ENCODE measurements around the gene EIF5A2. TPM values are rescaled to one million over a fixed set of nuclear protein-coding genes. Genes with fewer than 3 reads are reported as not detected.

The EIF5A2 gene
- 6.2 TPM for total RNA-seq
- 2.9 TPM for polyA plus RNA-seq
- long read RNA-seq, donor 1, full-length matches to known transcripts: 1 of 1 reads
- long read RNA-seq, donor 1, partial matches to known transcripts: 0 of 1 reads
- long read RNA-seq, donor 1, other reads (novel, unspliced or antisense): 0 of 1 reads
- long read RNA-seq, donor 2: 0 reads
- long read RNA-seq, donor 3, full-length matches to known transcripts: 9 of 9 reads
- long read RNA-seq, donor 3, partial matches to known transcripts: 0 of 9 reads
- long read RNA-seq, donor 3, other reads (novel, unspliced or antisense): 0 of 9 reads
- long read RNA-seq, donor 4, full-length matches to known transcripts: 1 of 1 reads
- long read RNA-seq, donor 4, partial matches to known transcripts: 0 of 1 reads
- long read RNA-seq, donor 4, other reads (novel, unspliced or antisense): 0 of 1 reads
- long read RNA-seq, donor 5, full-length matches to known transcripts: 7 of 7 reads
- long read RNA-seq, donor 5, partial matches to known transcripts: 0 of 7 reads
- long read RNA-seq, donor 5, other reads (novel, unspliced or antisense): 0 of 7 reads
- long read RNA-seq, donor 6, full-length matches to known transcripts: 4 of 4 reads
- long read RNA-seq, donor 6, partial matches to known transcripts: 0 of 4 reads
- long read RNA-seq, donor 6, other reads (novel, unspliced or antisense): 0 of 4 reads
- long read RNA-seq, donor 7, full-length matches to known transcripts: 5 of 5 reads
- long read RNA-seq, donor 7, partial matches to known transcripts: 0 of 5 reads
- long read RNA-seq, donor 7, other reads (novel, unspliced or antisense): 0 of 5 reads
- long read RNA-seq, donor 8, full-length matches to known transcripts: 4 of 4 reads
- long read RNA-seq, donor 8, partial matches to known transcripts: 0 of 4 reads
- long read RNA-seq, donor 8, other reads (novel, unspliced or antisense): 0 of 4 reads
- long read RNA-seq, donor 9, full-length matches to known transcripts: 1 of 1 reads
- long read RNA-seq, donor 9, partial matches to known transcripts: 0 of 1 reads
- long read RNA-seq, donor 9, other reads (novel, unspliced or antisense): 0 of 1 reads
- long read RNA-seq, donor 10, full-length matches to known transcripts: 1 of 1 reads
- long read RNA-seq, donor 10, partial matches to known transcripts: 0 of 1 reads
- long read RNA-seq, donor 10, other reads (novel, unspliced or antisense): 0 of 1 reads

DNA sequence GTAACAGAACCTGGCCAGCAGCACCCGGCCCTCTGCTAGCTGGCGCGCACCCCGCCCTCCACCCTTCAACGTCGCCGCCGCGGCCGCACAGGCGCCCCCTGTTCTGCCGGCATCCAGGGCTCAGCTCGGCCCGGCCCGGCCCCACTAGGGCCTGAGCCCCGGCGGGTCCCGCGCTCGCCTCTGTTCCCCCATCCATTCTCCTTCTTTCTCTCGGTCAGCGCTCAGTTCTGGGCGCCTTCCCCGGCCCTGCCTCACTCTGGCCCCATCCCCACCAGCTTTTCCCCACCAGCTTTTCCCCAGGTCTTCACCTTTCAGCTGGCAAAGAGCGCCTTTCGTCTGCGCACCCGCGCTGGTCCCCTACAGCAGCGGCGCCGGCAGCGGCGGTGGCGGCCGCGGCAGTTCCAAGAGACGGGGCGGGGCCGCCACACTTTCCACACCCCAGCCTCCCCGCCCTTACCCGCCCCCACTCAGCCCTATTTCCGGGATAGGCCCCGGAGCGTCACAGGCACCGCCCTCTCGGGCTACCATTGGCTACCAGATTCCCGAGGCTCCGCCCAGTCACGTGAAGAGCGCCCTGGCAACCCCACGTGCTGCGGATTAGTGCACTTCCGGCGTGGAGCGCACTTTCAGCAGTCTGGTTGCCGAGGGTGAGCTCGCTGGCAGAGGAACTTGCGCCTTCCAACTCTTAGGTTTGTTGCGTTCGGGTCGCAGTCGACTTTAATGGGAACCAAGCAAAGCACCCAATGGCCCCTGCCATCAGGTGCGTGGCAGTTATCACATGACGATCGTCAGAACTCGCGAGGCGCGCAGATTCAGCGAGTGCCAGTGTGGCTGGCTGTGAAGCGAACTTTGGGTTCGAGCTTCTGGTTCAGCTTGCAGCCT, at the start of gene EIF5A2:
Gene EIF5A2 (minus strand): TSS at position 403 of the 882 bp plus-strand sequence. CDS start 831 bp downstream, outside the sequence.
- Histone ChIP-seq H3K27ac (ENCODE audit: low read depth in 1 of 2, low read length in 1 of 2) (peak within 1 kb of the TSS; percentile 65 to 79), H3K36me3 (ENCODE audit: control insufficient read depth in 2 of 2, insufficient read depth in 2 of 2, low read length in 1 of 2) (no peaks in the 10 kb centered on the region)
- WGBS: 17% methylated on average over 73 of the region's 73 CpGs

DNA sequence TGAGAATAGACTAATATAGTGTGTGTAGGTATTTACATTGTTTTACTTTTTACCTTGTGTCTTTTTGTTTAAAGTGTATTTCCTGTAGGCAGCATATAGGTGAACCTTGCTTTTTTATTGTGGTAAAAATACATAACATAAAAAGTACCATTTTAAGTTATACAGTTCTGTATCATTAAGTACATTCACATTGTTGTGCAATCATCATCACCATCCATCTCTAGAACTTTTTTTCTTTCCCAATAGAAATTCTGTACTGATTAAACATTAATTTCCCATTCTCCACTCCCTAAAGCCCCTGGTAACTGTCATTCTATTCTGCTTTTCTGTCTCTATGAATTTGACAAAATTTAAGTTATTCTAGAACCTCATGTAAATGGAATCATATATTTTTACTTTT, 48.2 kb upstream of the EIF5A2 start:
- Histone ChIP-seq H3K9me3 (ENCODE audit: control insufficient read depth in 2 of 2, insufficient read depth in 1 of 2, low read length in 1 of 2) (no peaks in the 10 kb centered on the region), H3K4me3 (ENCODE audit: low read length in 2 of 2) (no peak overlapping the region), H3K4me1 (ENCODE audit: control insufficient read depth in 2 of 2, insufficient read depth in 2 of 2, low read length in 2 of 2) (no peaks in the 10 kb centered on the region), H3K36me3 (ENCODE audit: control insufficient read depth in 2 of 2, insufficient read depth in 2 of 2, low read length in 1 of 2) (no peaks in the 10 kb centered on the region), H3K27me3 (ENCODE audit: control insufficient read depth in 2 of 2, insufficient read depth in 1 of 2, low read length in 1 of 2) (no peaks in the 10 kb centered on the region), H3K27ac (ENCODE audit: low read depth in 1 of 2, low read length in 1 of 2) (no peak overlapping the region)
- DNase-seq (ENCODE audit: low read depth in 6 of 9, low spot score in 9 of 9): no peak

More for the DNA sequence above, at the start of gene EIF5A2:
- DNase-seq (ENCODE audit: low read depth in 6 of 9, low spot score in 9 of 9): peak; percentile 85 to 98 (median 95)
- H3K4me3 ChIP-seq (ENCODE audit: low read length in 2 of 2): peak within 1 kb of the TSS; percentile 65 to 78
- peaks cover 4 to 12% of the 10 kb centered on the region in 2 donors for H3K4me1 ChIP-seq (ENCODE audit: control insufficient read depth in 2 of 2, insufficient read depth in 2 of 2, low read length in 2 of 2)
- peaks cover 6 to 13% of the 10 kb centered on the region in 2 donors for H3K9me3 ChIP-seq (ENCODE audit: control insufficient read depth in 2 of 2, insufficient read depth in 1 of 2, low read length in 1 of 2)
- H3K27me3 ChIP-seq (ENCODE audit: control insufficient read depth in 2 of 2, insufficient read depth in 1 of 2, low read length in 1 of 2): peaks cover 0 to 5% of the 10 kb centered on the region in 2 donors

DNA sequence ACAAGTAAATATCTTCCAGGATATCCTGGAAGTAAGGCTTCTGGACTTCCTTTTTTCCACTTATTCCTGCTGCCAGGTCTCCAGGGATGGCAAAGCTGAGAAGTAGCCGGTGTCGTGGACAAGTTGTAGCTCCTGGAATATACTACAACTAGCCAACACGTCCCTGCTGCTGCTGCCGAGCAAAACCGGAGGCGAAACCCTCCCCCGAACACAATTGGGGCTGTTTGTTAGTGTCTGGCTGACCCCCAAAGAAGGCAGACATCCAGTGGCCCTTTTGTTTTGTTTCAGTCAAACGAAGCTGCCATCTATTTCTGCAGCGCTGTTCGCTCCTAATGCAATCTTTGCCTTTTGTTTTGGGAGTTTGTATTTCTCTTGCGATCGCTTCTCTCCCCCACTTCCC, 45.3 kb upstream of the EIF5A2 start:
- WGBS: 93% methylated on average over 12 of the region's 12 CpGs
- Histone ChIP-seq H3K36me3 (ENCODE audit: control insufficient read depth in 2 of 2, insufficient read depth in 2 of 2, low read length in 1 of 2) (no peaks in the 10 kb centered on the region), H3K27ac (ENCODE audit: low read depth in 1 of 2, low read length in 1 of 2) (no peak overlapping the region), H3K4me1 (ENCODE audit: control insufficient read depth in 2 of 2, insufficient read depth in 2 of 2, low read length in 2 of 2) (no peaks in the 10 kb centered on the region), H3K9me3 (ENCODE audit: control insufficient read depth in 2 of 2, insufficient read depth in 1 of 2, low read length in 1 of 2) (no peaks in the 10 kb centered on the region), H3K27me3 (ENCODE audit: control insufficient read depth in 2 of 2, insufficient read depth in 1 of 2, low read length in 1 of 2) (no peaks in the 10 kb centered on the region), H3K4me3 (ENCODE audit: low read length in 2 of 2) (no peak overlapping the region)
- DNase-seq (ENCODE audit: low read depth in 6 of 9, low spot score in 9 of 9): no peak

DNA sequence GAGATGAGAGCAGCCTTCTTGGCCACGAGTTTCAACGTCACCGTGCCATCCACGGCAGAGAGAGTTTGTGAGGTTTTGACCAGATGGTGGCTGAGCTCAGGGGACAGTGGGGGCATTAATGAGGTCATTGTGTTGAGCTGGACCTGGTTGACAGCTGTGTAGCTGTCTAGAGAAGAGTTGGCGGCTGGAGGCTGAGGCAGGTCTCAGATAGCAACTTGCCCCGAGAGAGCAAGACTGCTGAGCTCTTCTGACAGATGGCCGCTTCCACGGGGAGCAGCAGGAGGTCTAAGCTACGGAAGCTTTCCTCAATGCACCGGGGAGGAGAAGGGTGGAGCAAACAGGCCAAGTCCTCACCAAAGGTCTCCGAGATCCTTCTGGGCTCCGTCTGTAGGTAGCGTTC, 44.8 kb upstream of the EIF5A2 start:
- 94% methylated on average over 13 of the region's 13 CpGs for WGBS
- no peak for DNase-seq (ENCODE audit: low read depth in 6 of 9, low spot score in 9 of 9)
- Histone ChIP-seq H3K4me1 (ENCODE audit: control insufficient read depth in 2 of 2, insufficient read depth in 2 of 2, low read length in 2 of 2) (no peaks in the 10 kb centered on the region), H3K9me3 (ENCODE audit: control insufficient read depth in 2 of 2, insufficient read depth in 1 of 2, low read length in 1 of 2) (no peaks in the 10 kb centered on the region), H3K27ac (ENCODE audit: low read depth in 1 of 2, low read length in 1 of 2) (no peak overlapping the region), H3K4me3 (ENCODE audit: low read length in 2 of 2) (no peak overlapping the region), H3K36me3 (ENCODE audit: control insufficient read depth in 2 of 2, insufficient read depth in 2 of 2, low read length in 1 of 2) (no peaks in the 10 kb centered on the region), H3K27me3 (ENCODE audit: control insufficient read depth in 2 of 2, insufficient read depth in 1 of 2, low read length in 1 of 2) (no peaks in the 10 kb centered on the region)

DNA sequence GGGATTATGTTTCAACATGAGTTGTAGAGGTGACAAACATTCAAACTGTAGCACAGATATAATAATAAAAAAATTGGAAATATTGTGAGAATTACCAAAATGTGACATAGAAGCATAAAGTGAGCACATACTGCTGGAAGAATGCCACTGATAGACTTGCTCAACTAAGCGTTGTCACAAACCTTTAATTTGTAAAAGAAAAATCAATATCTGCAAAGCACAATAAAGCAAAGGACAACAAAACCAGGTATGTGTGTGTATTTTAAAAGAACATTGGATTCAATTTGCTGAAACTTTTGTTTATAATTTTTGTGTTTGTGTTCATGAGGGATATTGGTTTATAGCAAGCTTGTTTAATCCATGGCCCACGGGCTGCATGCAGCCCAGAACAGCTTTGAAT, 40.8 kb upstream of the EIF5A2 start:
- Histone ChIP-seq H3K4me1 (ENCODE audit: control insufficient read depth in 2 of 2, insufficient read depth in 2 of 2, low read length in 2 of 2) (no peaks in the 10 kb centered on the region), H3K9me3 (ENCODE audit: control insufficient read depth in 2 of 2, insufficient read depth in 1 of 2, low read length in 1 of 2) (peaks cover 2 to 9% of the 10 kb centered on the region in 2 donors), H3K27ac (ENCODE audit: low read depth in 1 of 2, low read length in 1 of 2) (no peak overlapping the region), H3K36me3 (ENCODE audit: control insufficient read depth in 2 of 2, insufficient read depth in 2 of 2, low read length in 1 of 2) (no peaks in the 10 kb centered on the region), H3K27me3 (ENCODE audit: control insufficient read depth in 2 of 2, insufficient read depth in 1 of 2, low read length in 1 of 2) (no peaks in the 10 kb centered on the region), H3K4me3 (ENCODE audit: low read length in 2 of 2) (no peak overlapping the region)
- no peak for DNase-seq (ENCODE audit: low read depth in 6 of 9, low spot score in 9 of 9)
- 95% methylated on average over 2 of the region's 2 CpGs for WGBS

DNA sequence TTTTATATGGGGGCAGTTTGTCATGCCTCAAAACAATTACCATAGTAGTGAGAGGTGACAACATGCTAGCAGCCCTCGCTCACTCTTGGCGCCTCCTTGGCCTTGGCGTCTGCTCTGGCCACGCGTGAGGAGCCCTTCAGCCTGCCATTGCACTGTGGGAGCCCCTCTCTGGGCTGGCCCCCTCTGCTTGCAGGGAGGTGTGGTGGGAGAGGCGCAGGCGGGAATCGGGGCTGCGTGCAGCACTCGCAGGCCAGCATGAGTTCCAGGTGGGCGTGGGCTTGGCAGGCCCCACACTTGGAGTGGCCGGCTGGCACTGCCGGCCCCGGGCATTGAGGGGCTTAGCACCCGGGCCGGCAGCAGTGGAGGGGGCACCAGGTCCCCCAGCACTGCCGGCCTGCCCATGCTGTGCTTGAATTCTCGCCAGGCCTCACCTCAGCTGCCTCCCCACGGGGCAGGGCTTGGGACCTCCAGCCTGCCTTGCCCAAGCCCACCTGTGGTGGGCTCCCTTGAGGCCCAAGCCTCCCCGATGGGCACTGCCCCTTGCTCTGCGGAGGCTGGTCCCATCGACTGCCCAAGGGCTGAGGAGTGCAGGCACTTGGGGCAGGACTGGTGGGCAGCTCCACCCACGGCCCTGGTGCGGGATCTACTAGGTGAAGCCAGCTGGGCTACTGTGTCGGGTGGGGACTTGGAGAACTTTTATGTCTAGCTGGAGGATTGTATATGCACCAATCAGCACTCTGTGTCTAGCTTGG, 38.8 kb upstream of the EIF5A2 start:
- no peaks in the 10 kb centered on the region for H3K36me3 ChIP-seq (ENCODE audit: control insufficient read depth in 2 of 2, insufficient read depth in 2 of 2, low read length in 1 of 2)
- 99% methylated on average over 25 of the region's 25 CpGs for WGBS
- H3K27me3 ChIP-seq (ENCODE audit: control insufficient read depth in 2 of 2, insufficient read depth in 1 of 2, low read length in 1 of 2): no peaks in the 10 kb centered on the region
- no peak overlapping the region for H3K27ac ChIP-seq (ENCODE audit: low read depth in 1 of 2, low read length in 1 of 2)
- H3K9me3 ChIP-seq (ENCODE audit: control insufficient read depth in 2 of 2, insufficient read depth in 1 of 2, low read length in 1 of 2): peaks cover 2 to 9% of the 10 kb centered on the region in 2 donors
- H3K4me1 ChIP-seq (ENCODE audit: control insufficient read depth in 2 of 2, insufficient read depth in 2 of 2, low read length in 2 of 2): no peaks in the 10 kb centered on the region
- DNase-seq (ENCODE audit: low read depth in 6 of 9, low spot score in 9 of 9): no peak
- no peak overlapping the region for H3K4me3 ChIP-seq (ENCODE audit: low read length in 2 of 2)

DNA sequence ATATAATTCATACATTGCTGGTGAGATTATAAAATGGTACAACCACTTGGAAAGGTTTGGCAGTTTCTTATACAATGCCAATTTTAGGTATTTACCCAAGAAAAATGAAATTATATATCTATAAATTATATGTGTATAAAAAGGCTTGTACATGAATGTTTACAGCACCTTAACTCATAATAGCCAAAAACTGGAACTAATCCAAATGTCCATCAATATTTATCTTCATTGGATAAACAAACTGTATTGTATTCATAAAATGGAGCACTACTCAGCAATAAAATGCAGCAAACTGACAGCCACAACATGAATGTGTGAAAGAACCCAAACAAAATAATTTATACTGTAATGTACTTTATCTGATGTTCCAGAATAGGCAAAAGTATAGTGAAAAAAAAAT, 33.6 kb upstream of the EIF5A2 start:
- Histone ChIP-seq H3K4me3 (ENCODE audit: low read length in 2 of 2) (no peak overlapping the region), H3K27ac (ENCODE audit: low read depth in 1 of 2, low read length in 1 of 2) (no peak overlapping the region), H3K27me3 (ENCODE audit: control insufficient read depth in 2 of 2, insufficient read depth in 1 of 2, low read length in 1 of 2) (no peaks in the 10 kb centered on the region), H3K36me3 (ENCODE audit: control insufficient read depth in 2 of 2, insufficient read depth in 2 of 2, low read length in 1 of 2) (no peaks in the 10 kb centered on the region), H3K4me1 (ENCODE audit: control insufficient read depth in 2 of 2, insufficient read depth in 2 of 2, low read length in 2 of 2) (no peaks in the 10 kb centered on the region), H3K9me3 (ENCODE audit: control insufficient read depth in 2 of 2, insufficient read depth in 1 of 2, low read length in 1 of 2) (peaks cover under 1 to 14% of the 10 kb centered on the region in 2 donors)
- no peak for DNase-seq (ENCODE audit: low read depth in 6 of 9, low spot score in 9 of 9)

DNA sequence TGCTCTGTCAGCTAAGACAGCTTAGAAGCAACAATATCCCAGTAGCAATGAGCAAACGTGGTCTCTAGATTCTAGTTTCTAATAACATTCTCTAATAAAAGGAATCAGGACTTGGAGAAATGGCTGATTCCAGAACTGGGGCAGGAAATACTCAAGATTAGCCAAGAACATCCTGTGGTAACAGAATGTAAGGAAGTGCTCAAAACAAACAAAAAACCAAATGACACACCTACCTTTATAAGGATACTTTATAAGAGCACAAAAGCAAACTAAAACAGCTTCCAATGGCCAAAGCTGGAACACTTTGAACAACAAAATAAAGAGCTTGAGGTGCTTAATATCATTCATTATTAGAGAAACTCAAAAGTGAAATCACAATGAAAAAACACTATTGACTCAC, 33.1 kb upstream of the EIF5A2 start:
- H3K9me3 ChIP-seq (ENCODE audit: control insufficient read depth in 2 of 2, insufficient read depth in 1 of 2, low read length in 1 of 2): peaks cover 0 to 10% of the 10 kb centered on the region in 2 donors
- no peak overlapping the region for H3K4me3 ChIP-seq (ENCODE audit: low read length in 2 of 2)
- no peaks in the 10 kb centered on the region for H3K4me1 ChIP-seq (ENCODE audit: control insufficient read depth in 2 of 2, insufficient read depth in 2 of 2, low read length in 2 of 2)
- no peaks in the 10 kb centered on the region for H3K27me3 ChIP-seq (ENCODE audit: control insufficient read depth in 2 of 2, insufficient read depth in 1 of 2, low read length in 1 of 2)
- no peak overlapping the region for H3K27ac ChIP-seq (ENCODE audit: low read depth in 1 of 2, low read length in 1 of 2)
- DNase-seq (ENCODE audit: low read depth in 6 of 9, low spot score in 9 of 9): no peak
- 85% methylated on average over 1 of the region's 1 CpG for WGBS
- H3K36me3 ChIP-seq (ENCODE audit: control insufficient read depth in 2 of 2, insufficient read depth in 2 of 2, low read length in 1 of 2): no peaks in the 10 kb centered on the region

Data from thymus (tissue), 14 donors.